Esophagus muscularis mucosa (tissue), 4 donors: Measurements from ENCODE around the gene CBR3. TPM values are rescaled to one million over a fixed set of nuclear protein-coding genes. Genes with fewer than 3 reads are reported as not detected.
"Not testable (repeated sequence)": the region's sequence is repeated elsewhere in the genome, so short reads cannot be mapped to it uniquely, and the experiment has no call there.

ENCODE experiments used
- DNase-seq: peaks from one replicate; pipeline ENCODE4 v3.0.0-alpha.2; 2017; ENCODE audit errors: extremely low spot score
- H3K27ac ChIP-seq, 4 donors: fragments of 200-600 bp; sonication (generic); replicated peaks in 1 of 4; 1 replicate in 3 of 4; 2 replicates in 1 of 4; pipeline ENCODE4 v1.5.1; 2016 to 2019; ENCODE audit warnings: mild to moderate bottlenecking in 1 of 4
- H3K27me3 ChIP-seq, 4 donors: fragments of 200-600 bp; sonication (generic); one replicate each; pipeline versions ENCODE4 v1.5.1 to v1.6.0; 2016 to 2019
- H3K36me3 ChIP-seq, 4 donors: fragments of 200-600 bp; sonication (generic); one replicate each; pipeline ENCODE4 v1.5.1; 2016 to 2019
- H3K4me1 ChIP-seq, 4 donors: fragments of 200-600 bp; sonication (generic); one replicate each; pipeline ENCODE4 v1.5.1; 2016 to 2019
- H3K4me3 ChIP-seq, 4 donors: fragments of 200-600 bp; sonication (generic); 1 replicate in 2 of 4; 2 replicates in 2 of 4; pipeline ENCODE4 v1.5.1; 2016 to 2019; ENCODE audit warnings: mild to moderate bottlenecking in 4 of 4, moderate library complexity in 1 of 4
- H3K9me3 ChIP-seq, 4 donors: fragments of 200-600 bp; sonication (generic); 1 replicate in 3 of 4; 2 replicates in 1 of 4; pipeline ENCODE4 v1.5.1; 2016 to 2019
- EP300 ChIP-seq: sonication (generic); formaldehyde crosslinking; IDR thresholded peaks from one replicate; pipeline ENCODE4 v1.6.1; 2017; ENCODE audit warnings: antibody characterized with exemption
- POLR2A ChIP-seq: fragments of 450-650 bp; IDR thresholded peaks from one replicate; pipeline ENCODE4 v1.6.1; 2017; ENCODE audit warnings: antibody characterized with exemption, moderate library complexity, mild to moderate bottlenecking, low read depth
- POLR2AphosphoS5 ChIP-seq, 2 donors: sonication (generic); formaldehyde crosslinking; IDR thresholded peaks; one replicate each; pipeline ENCODE4 v1.6.1; 2017; ENCODE audit warnings: antibody characterized with exemption in 2 of 2
- WGBS: methylation state at CpG from one replicate; pipeline ENCODE4 v1.1.5; 2018; 5-methylcytosine and 5-hydroxymethylcytosine counted together
- intact Hi-C: fragments of 100-400 bp; cut with DNase I; formaldehyde crosslinking; loops from one replicate; pipeline ENCODE4 v1.15.1; 2023
- total RNA-seq, 4 donors: library from RNA; depleted of rRNA; stranded (reverse); fragments of >200 nt; gene quantifications; one replicate each; pipeline versions ENCODE4 v1.1.0 to v1.2.1, GENCODE V29; 2016
- TF ChIP-seq, protein P1 (sequence below), 3 experiments: fragments of 200-600 bp in 2 of 3; fragments of 450-650 bp in 1 of 3; sonication (generic) in 2 of 3; IDR thresholded peaks; one replicate each; pipeline ENCODE4 v1.5.1; 2017 to 2019; ENCODE audit warnings: antibody characterized with exemption in 3 of 3, mild to moderate bottlenecking in 2 of 3, moderate library complexity in 1 of 3

Gene CBR3
- total RNA-seq, 4 donors from 2014 or later: 11.4 to 18.5 (median 14.0) TPM

DNA sequence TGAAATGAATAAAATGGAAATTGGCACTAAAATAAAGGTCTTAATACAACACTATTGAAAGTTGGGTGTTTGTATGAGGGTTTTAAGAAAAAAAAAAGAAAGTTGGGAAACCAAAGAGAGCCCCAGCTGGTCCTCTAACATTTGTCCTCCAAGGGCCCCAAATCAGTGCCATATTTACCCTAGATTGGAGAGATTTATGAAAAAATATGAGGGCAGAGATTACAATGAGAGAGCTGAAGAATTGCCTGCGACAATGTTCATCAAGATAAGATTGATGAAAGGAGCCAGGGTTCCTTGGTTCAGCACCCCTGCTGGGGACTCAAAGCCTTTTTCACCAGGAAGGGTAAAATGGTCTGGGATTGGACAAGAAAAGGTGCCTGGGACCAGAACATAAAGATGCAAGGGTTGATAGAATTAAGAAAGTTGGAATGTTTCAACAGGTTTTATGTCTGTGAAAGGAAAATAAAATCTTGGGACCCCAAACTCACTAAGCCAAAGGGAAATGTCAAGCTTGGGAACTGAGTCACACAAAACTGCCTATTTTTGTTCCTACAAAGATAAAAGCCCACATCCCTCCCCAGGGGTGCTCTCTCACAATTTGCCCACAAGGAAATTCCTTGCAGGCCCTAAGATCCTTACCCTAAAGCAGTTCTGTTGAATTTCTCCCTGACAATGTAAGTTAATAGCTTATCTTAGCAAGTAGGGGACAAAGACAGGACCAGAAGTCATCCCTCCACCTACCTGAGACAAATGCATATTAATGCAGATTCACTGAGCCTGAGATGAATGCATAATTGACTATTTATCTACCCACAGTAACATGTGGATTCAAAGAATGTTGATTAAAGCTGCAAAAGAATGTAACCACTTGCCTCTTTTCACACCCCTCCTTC, 38.2 kb upstream of the CBR3 start:
- intact Hi-C loops: no loop called here
- H3K4me1 ChIP-seq: no peaks in the 10 kb centered on the region
- no peak overlapping the region for H3K27ac ChIP-seq
- TF ChIP-seq POLR2AphosphoS5 (IDR thresholded peaks at IDR 0.05): no peak
- no peak for TF ChIP-seq EP300
- TF ChIP-seq, protein P1, sequence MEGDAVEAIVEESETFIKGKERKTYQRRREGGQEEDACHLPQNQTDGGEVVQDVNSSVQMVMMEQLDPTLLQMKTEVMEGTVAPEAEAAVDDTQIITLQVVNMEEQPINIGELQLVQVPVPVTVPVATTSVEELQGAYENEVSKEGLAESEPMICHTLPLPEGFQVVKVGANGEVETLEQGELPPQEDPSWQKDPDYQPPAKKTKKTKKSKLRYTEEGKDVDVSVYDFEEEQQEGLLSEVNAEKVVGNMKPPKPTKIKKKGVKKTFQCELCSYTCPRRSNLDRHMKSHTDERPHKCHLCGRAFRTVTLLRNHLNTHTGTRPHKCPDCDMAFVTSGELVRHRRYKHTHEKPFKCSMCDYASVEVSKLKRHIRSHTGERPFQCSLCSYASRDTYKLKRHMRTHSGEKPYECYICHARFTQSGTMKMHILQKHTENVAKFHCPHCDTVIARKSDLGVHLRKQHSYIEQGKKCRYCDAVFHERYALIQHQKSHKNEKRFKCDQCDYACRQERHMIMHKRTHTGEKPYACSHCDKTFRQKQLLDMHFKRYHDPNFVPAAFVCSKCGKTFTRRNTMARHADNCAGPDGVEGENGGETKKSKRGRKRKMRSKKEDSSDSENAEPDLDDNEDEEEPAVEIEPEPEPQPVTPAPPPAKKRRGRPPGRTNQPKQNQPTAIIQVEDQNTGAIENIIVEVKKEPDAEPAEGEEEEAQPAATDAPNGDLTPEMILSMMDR (IDR thresholded peaks at IDR 0.05): no peak
- no peak for TF ChIP-seq POLR2A
- 53% methylated on average over 1 of the region's 1 CpG for WGBS
- H3K4me3 ChIP-seq: no peak overlapping the region
- DNase-seq: no peak
- no peaks in the 10 kb centered on the region for H3K9me3 ChIP-seq
- peaks cover 0 to 29% (median 0%) of the 10 kb centered on the region in 4 donors for H3K27me3 ChIP-seq
- no peaks in the 10 kb centered on the region for H3K36me3 ChIP-seq

DNA sequence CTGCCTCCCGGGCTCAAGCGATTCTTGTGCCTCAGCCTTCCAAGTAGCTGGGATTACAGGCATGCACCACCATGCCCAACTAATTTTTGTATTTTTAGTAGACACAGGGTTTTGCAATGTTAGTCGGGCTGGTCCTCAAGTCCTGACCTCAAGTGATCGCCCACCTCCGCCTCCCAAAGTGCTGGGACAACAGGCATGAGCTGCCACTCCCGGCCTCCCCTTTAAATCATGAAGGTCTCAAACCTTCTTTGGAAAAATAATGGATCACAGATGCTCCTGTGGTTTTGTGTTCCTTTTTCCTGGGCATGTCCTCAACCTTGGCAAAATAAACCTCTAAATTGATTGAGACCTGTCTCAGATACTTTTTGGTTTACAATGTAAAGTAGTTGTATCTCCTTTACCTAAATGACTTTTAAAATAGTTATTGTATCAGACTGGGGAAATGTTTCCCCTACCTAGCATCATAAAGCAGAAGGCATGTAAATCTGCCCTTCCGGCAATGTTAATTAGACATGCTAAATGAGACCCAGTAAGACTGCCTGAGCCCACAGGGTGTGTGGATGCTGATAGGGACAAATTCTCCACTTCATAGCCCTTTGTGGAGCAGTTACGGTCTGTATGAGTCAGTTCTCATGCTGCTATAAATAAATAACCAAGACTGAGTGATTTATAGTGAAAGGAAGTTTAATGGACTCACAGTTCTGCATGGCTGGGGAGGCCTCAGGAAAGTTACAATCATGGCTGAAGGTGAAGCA, 37.3 kb upstream of the CBR3 start:
- Histone ChIP-seq H3K4me1 (no peaks in the 10 kb centered on the region), H3K27me3 (peaks cover 0 to 29% (median 0%) of the 10 kb centered on the region in 4 donors), H3K4me3 (no peak overlapping the region), H3K27ac (no peak overlapping the region), H3K36me3 (no peaks in the 10 kb centered on the region), H3K9me3 (no peaks in the 10 kb centered on the region)
- DNase-seq: no peak
- intact Hi-C loops: no loop called here
- TF ChIP-seq POLR2AphosphoS5 (IDR thresholded peaks at IDR 0.05): no peak
- no peak for TF ChIP-seq EP300
- TF ChIP-seq POLR2A: no peak
- TF ChIP-seq, protein P1 (IDR thresholded peaks at IDR 0.05): no peak
- WGBS: 70% methylated on average over 8 of the region's 8 CpGs

DNA sequence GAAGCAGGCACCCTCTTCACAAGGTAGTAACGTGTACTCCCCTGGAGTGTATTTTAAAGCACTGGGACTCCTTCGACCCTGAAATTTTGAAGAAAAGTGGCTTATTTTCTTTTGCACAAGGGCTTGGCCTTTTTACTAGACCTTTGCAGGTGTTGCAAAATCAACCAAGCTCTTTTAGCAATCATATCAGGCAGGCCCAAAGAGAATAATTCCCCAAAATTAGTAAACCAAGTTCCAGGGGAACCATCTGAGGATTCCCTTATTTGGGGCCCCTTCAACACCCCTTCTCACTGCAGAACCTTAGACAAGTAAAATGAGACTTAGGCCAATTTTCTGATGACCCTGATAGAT, 36.7 kb upstream of the CBR3 start:
- Histone ChIP-seq H3K9me3 (no peaks in the 10 kb centered on the region), H3K27me3 (peaks cover 0 to 32% (median 0%) of the 10 kb centered on the region in 4 donors), H3K4me3 (no peak overlapping the region), H3K4me1 (no peaks in the 10 kb centered on the region), H3K27ac (no peak overlapping the region), H3K36me3 (no peaks in the 10 kb centered on the region)
- intact Hi-C loops: no loop called here
- no peak for DNase-seq
- 81% methylated on average over 2 of the region's 2 CpGs for WGBS
- TF ChIP-seq POLR2A: no peak
- TF ChIP-seq, protein P1 (IDR thresholded peaks at IDR 0.05): no peak
- TF ChIP-seq EP300: no peak
- no peak for TF ChIP-seq POLR2AphosphoS5 (IDR thresholded peaks at IDR 0.05)

DNA sequence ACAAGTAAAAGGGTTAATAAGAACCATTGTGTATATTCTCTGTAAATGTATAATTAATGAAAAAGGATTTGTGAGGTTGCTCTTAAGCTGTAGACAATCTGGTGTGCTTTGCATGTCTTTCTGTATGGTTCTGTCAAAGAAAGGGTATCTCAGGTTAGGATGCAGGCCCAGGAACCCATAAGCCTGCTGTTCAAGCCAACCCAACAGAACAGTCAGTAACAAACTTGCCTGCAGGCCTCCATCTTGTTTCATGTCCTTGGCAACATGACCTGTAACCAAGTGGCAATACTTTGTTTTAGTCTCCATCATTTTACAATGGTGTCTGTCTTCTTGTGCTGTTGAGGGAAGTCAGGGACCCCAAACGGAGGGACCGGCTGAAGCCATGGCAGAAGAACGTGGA, 35.9 kb upstream of the CBR3 start:
- no peaks in the 10 kb centered on the region for H3K4me1 ChIP-seq
- no peaks in the 10 kb centered on the region for H3K9me3 ChIP-seq
- no peak overlapping the region for H3K27ac ChIP-seq
- no peak overlapping the region for H3K4me3 ChIP-seq
- 98% methylated on average over 3 of the region's 3 CpGs for WGBS
- H3K36me3 ChIP-seq: no peaks in the 10 kb centered on the region
- intact Hi-C loops: no loop called here
- no peak for DNase-seq
- peaks cover 0 to 33% (median under 1%) of the 10 kb centered on the region in 4 donors for H3K27me3 ChIP-seq
- TF ChIP-seq, protein P1 (IDR thresholded peaks at IDR 0.05): no peak
- TF ChIP-seq EP300: no peak

DNA sequence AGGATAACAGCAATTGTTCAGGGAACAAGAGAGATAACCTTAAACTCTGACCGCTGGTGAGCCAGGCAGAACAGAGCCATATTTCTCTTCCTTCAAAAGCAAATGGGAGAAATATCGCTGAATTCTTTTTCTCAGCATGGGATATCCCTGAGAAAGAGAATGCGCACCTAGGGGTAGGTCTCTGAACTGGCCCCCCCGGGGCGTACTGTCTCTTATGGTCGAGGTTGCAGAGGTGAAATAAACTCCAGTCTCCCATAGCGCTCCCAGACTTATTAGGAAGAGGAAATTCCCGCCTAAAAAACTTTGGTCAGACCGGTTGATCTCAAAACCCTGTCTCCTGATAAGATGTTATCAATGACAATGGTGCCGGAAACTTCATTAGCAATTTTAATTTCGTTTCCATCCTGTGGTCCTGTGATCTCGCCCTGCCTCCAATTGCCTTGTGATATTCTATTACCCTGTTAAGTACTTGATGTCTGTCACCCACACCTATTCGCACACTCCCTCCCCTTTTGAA, 35.1 kb upstream of the CBR3 start:
- H3K27ac ChIP-seq, intact Hi-C loops, H3K4me1 ChIP-seq, DNase-seq, H3K9me3 ChIP-seq, H3K36me3 ChIP-seq, H3K4me3 ChIP-seq: not testable (repeated sequence)
- peaks cover 0 to 37% (median 3%) of the 10 kb centered on the region in 4 donors for H3K27me3 ChIP-seq
- 63% methylated on average over 13 of the region's 13 CpGs for WGBS
